NB4 (cell line): ENCODE results near the gene REEP3.

Source experiments
- CTCF ChIP-seq: IDR thresholded peaks from one replicate; pipeline ENCODE4 v1.5.1; 2012; ENCODE audit warnings: low read depth, low read length
- POLR2A ChIP-seq: IDR thresholded peaks from 2 replicates; pipeline ENCODE4 v1.6.1; 2011; ENCODE audit warnings: mild to moderate bottlenecking; ENCODE audit not compliant: insufficient read length; ENCODE audit errors: extremely low read depth

- no peak for TF ChIP-seq CTCF
- peak; percentile 73 for TF ChIP-seq POLR2A
Measured at GRCh38 chr10:63521416-63522276, 445 bp downstream of the REEP3 start.
